ENCODE measurements around the gene TBC1D19.

- no peak for TF ChIP-seq CTCF (IDR thresholded peaks at IDR 0.05)
- TF ChIP-seq EP300 (IDR thresholded peaks at IDR 0.05) = no peak
- TF ChIP-seq POLR2A (IDR thresholded peaks at IDR 0.05) = no peak
- TF ChIP-seq POLR2AphosphoS5 (IDR thresholded peaks at IDR 0.05) = no peak
Observed at GRCh38 chr4:26796081-26796480, 212.2 kb downstream of the TBC1D19 start.

Measured in stomach (tissue), 4 donors.